ENCODE results near the gene ZNF32.

ZNF32 gene

GRCh38 chr10:43648398-43649184, at the start of gene ZNF32:
ZNF32 (minus strand) TSS chr10:43648881; CDS start chr10:43646133, 2,748 bp downstream.
- DNase-seq = no peak

- no peak for DNase-seq
These were observed 49.5 kb upstream of the ZNF32 start for GRCh38 chr10:43698156-43698555.

GRCh38 chr10:43696909-43697483, 48.3 kb upstream of the ZNF32 start:
- DNase-seq = no peak

DNA sequence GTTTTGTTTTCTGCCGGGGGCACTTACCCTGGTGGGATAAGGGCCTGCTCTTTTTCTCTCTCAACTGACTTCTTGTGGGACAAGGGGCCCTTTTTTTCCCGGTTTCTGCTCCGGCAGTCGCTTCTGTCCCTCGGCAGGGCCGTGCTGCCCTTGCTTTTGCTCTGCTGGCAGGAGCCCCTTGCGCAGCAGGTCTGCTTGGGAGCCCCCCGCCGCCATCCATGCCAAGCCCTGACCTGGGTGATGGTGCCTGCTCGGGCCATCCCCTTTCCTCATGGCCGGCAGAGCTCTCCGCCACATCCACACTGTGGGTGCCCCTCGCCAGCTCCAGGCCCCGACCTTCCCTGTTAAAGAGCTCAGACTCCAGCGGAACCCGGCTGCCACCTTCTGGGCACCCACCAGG, 47.0 kb upstream of the ZNF32 start:
- DNase-seq = no peak

GRCh38 chr10:43695321-43695720, 46.6 kb upstream of the ZNF32 start:
- no peak for DNase-seq

DNA sequence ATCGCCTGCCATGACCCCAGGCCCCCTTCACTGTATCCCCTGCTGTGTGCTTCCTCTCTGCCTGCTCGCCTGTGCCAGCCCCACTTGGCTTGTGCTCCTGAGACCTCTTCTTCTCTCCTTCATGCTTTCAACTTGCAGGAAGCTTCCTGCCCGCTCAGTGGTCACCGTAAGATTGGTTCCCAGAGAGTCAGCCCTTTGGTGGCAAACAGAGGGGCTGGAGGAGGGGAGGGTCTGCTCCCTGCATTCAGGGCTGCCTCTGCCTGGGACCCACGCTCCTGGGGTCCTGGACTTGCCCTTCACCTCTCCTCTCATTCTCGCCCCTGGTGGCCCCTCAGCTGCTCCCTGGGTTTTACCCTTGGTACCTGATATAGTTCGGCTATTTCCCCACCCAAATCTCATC, 45.8 kb upstream of the ZNF32 start:
- DNase-seq = no peak

DNA sequence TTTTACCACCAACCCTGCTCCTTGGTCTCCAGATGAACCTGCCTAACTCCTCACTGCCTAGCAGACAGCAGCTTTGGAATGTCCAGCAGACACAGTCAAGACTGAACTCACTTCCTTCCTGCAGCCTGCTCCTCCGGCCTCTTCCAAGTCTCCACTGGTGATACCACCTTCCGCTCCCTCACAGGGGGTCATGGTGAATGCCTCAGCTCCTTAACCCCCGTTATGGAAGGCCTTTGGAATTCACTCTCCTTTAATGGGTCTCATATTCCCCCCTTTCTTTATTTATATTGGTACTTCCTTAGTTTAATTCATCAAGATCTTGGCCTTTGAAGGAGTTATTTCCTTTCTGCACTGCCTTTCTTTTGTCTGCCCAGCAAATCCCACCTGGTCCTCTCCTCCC, 44.9 kb upstream of the ZNF32 start:
- DNase-seq = no peak

- DNase-seq = no peak
These were observed 43.6 kb upstream of the ZNF32 start for GRCh38 chr10:43692051-43692825.

- no peak for DNase-seq
These were observed 42.8 kb upstream of the ZNF32 start for GRCh38 chr10:43691485-43691884.

GRCh38 chr10:43689955-43690771, 41.5 kb upstream of the ZNF32 start:
- peak; percentile 38 for DNase-seq

- DNase-seq = no peak
These were observed 40.9 kb upstream of the ZNF32 start for GRCh38 chr10:43689618-43689954.

DNA sequence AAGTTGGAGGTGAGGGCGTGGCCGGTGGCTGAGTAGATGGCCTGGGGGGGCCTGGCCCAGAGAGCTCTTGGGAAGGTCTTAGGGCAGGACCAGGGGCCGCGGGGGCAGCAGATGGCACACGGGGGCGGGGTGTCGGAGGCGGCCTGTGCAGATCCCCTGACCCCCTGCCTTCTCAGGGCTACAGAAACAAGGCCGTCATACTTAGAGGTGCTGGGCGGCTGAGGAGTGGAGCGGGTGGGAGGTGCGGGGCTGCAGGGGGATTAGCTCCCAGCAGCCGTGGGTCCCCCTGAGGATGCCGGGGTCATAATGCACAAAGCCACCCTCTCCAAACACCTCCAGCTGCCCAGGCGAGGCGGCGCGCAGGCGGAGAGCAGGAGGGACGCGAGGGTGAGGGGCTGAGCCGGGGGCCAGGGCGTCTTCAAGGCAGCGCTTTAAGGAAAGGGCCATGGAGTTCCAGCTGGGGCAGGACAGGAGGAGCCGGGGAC, 40.4 kb upstream of the ZNF32 start:
- no peak for DNase-seq

DNA sequence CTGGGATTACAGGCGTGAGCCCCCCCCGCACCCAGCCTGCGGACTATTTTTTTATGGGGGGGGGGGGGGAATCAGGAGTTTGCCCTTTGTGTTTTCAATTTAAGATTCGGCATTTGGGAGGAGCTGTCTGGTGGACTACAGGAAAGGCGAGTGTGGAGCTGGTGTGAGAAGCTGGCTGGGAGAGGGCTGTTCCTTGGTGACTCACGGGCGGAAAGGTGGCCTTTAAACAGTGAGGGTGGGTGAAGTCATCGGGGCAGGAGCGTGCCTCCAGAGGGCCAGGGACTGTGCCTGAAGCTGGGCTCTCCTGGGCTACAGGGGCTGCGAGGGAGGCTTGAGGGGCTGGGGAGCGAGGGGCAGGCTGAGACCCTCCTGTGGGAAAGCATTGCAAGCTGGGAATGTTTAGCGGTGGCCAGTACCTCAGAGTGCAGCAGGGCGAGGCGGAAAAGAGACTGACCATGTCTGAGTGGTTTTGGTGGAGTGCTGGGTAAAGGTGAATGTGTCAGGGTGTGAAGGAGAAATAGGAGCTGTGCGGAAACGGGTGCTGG, 39.7 kb upstream of the ZNF32 start:
- DNase-seq = no peak

DNA sequence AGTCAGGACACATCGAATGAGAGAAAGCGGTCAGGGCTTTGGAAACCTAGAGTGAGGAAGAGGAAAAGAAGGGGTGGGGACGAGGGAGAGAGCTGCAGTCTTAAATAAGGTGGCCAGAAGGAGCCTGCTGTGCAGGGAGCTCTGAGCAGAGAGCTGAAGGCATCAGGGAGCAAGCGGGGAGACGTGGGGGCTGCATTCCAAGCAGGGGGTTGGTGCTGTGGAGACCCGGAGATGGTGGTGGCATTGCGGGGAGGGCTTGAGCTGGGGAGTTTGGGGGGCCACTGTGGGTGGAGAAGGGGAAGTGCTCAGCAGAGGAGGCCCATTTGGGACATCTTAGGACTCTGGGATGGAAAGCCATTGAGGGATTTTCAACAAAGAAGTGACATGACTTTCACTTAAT, 38.7 kb upstream of the ZNF32 start:
- no peak for DNase-seq

DNA sequence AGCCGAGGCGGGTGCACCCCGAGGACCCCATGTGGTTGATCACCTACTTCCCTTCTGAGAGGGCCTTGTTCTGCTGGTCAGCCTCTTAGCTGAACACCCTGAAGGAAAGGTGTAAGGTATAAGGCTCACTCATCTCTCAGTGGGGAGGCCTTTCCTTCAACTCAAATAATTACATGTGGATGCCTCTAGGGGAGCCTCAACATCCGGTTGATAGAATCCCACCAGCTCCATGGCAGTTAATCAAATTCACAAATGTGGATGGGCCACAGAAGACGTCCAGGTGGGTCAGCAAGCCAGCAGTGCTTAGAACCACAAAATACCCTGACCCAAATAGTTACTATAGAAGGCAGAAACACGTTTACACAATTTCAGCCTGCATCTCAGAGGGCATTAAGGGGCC, 37.7 kb upstream of the ZNF32 start:
- DNase-seq = no peak

DNA sequence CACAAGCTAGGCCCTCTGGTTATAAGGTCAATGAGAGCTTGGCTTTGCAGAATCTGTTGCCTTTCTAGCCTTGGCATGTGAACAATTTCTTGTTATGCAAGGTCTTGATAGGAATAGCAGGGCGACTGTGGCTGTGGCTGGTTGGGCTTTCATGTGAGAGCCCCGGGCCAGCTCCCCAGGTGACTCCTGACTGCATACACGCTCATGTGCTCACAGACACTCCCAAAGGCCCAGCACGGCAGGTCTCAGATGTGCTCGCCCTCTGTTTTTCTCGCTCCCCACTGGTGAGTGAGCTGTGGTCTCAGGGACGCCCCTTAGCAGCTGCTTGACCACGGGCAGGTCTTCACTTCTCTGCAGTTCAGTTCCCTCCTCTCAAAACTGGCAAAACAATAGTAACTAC, 37.1 kb upstream of the ZNF32 start:
- DNase-seq = no peak

DNA sequence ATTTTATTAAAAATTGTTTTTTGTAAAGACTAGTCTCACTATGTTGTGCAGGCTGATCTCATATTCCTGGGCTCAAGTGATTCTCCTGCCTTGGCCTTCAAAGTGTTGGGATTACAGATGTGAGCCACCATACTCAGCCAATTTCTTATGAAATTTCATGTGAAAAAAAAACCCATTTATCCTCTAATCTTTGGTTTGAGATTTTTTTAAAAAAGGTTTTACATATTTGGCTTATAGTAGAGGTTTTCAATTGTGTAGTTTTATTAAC, 35.5 kb upstream of the ZNF32 start:
- no peak for DNase-seq

DNA sequence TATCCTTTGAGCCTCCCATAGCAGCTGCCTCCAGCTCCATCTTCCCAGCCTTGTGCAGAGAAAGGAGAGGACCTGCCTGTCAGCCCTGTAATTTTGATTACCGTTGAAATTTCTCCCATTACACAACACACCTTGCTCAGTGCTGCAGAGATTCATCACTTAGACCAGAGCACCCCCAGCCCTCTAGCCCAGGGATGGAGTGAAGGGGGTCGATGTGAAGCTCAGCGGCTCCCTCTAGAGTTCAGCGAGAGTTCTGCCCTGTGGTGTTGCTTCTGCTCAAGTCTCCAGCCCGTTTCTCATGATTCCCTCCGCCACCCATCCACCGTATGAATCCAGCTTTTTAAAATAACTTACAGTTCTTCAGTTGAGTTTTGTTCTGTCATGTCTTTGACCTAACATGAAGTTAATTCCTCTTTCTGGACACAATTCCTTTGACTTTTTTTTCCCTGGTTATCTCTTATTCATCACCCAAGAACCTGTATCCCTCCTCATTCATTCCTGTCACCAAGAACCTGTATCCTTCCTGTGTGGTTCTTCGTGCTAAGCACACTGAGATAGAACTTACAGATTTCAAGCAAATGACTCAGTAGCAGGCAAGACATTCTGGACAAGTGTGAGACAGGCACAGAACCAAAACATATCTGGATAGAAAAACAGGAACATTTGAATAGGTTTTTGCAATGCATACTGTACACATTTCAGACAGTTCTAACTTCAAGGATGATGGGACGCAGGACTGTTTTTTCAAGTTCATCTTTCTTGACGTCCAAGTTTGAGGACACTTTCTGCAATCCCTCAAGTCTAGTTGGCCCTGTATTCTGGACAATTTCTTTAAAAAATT, 35.0 kb upstream of the ZNF32 start:
- DNase-seq = no peak

DNA sequence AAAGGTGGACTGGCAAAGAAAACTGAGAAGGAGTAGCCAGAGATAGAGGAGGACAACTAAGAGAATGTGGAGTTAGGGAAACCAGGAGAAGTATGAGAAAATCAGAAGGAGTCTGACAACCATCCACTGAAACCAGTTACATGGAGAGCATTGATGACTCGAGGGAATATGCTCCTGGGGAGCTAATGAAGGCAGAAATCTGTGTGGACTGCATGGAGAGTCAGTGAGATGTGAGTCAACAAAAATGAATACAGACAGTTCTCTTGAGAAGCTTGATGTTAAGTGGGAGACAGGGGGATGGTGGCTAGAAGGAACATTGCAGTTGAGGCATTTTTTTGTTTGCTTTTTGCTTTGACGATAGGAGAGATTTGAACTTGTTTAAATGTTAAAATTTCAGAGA, 34.3 kb upstream of the ZNF32 start:
- DNase-seq = no peak

DNA sequence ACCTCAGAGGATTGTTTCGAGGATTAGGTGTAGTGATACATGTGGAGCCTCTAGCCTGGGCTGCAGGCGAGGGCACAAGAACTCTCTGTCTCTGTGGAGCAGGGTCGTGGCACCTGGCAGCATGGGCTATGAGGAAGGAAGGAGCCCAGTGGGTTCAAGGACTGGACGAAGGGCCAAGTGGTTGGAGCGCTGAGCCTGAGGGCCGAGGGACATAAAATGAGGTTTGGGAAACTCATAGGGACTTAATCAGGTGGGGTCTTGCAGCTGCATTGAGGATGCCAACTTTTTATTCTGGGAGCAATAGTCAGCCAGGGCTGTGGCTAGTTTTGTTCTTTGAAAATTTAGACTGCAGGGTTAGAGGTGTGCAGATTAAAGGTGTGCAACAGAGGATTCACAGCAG, 33.0 kb upstream of the ZNF32 start:
- DNase-seq = no peak

DNA sequence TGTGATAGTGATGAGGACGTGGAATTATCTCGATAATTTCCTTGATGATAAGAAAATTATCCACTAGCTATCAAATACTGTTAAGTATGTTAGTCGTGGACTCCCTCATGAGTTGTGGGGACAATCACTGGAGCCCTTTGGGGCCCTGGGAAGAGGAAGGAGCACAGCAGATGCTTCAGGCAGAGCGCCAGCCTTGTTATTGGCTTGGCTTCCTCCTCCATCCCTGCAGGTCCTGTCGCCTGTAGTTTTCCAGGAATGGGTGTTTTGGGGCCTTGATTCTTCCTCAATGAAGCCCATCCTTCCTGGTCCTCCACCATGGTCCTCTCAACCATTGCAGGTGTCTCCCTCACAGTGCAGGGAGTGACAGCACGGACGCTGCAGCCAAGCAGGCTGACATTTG, 32.5 kb upstream of the ZNF32 start:
- DNase-seq = no peak

GRCh38 chr10:43680035-43680434, 31.4 kb upstream of the ZNF32 start:
- DNase-seq = no peak
